Activated effector memory CD4-positive, alpha-beta T cell treated with Interleukin-2 at 50 U/mL for 16 hours (primary cell): Measurements from ENCODE around the gene CAMTA1.

Source experiments
- DNase-seq: peaks from one replicate; pipeline ENCODE4 v3.0.0-alpha.2; 2020

CAMTA1 gene

GRCh38 chr1:7558921-7559869, 773.9 kb downstream of the CAMTA1 start:
- no peak for DNase-seq

- DNase-seq, result no peak
Observed at GRCh38 chr1:7560128-7560527, 774.9 kb downstream of the CAMTA1 start.

GRCh38 chr1:7560601-7561181, 775.4 kb downstream of the CAMTA1 start:
- DNase-seq, result no peak

- DNase-seq, result no peak
Observed at GRCh38 chr1:7561331-7561921, 776.2 kb downstream of the CAMTA1 start.

GRCh38 chr1:7561936-7562728, 776.9 kb downstream of the CAMTA1 start:
- DNase-seq, result no peak

GRCh38 chr1:7562729-7563605, 777.7 kb downstream of the CAMTA1 start:
- no peak for DNase-seq

GRCh38 chr1:7564137-7564536, 778.9 kb downstream of the CAMTA1 start:
- DNase-seq, result no peak

- DNase-seq, result no peak
Observed at GRCh38 chr1:7565099-7565750, 780.0 kb downstream of the CAMTA1 start.

GRCh38 chr1:7566417-7567375, 781.4 kb downstream of the CAMTA1 start:
- no peak for DNase-seq

GRCh38 chr1:7567376-7567775, 782.1 kb downstream of the CAMTA1 start:
- no peak for DNase-seq

- no peak for DNase-seq
Observed at GRCh38 chr1:7568053-7568452, 782.8 kb downstream of the CAMTA1 start.

GRCh38 chr1:7568901-7569524, 783.8 kb downstream of the CAMTA1 start:
- DNase-seq, result no peak

GRCh38 chr1:7570311-7570710, 785.1 kb downstream of the CAMTA1 start:
- DNase-seq, result no peak

GRCh38 chr1:7572654-7573152, 787.4 kb downstream of the CAMTA1 start:
- DNase-seq, result no peak

GRCh38 chr1:7573481-7573880, 788.2 kb downstream of the CAMTA1 start:
- no peak for DNase-seq

- no peak for DNase-seq
Observed at GRCh38 chr1:7574121-7575040, 789.1 kb downstream of the CAMTA1 start.

- no peak for DNase-seq
Observed at GRCh38 chr1:7575041-7575400, 789.8 kb downstream of the CAMTA1 start.

- no peak for DNase-seq
Observed at GRCh38 chr1:7576946-7577657, 791.8 kb downstream of the CAMTA1 start.
